GM18873 (cell line): ENCODE measurements around the gene LHX8.
A peak's percentile ranks its signal among the peaks of the same experiment; 100 is the strongest.

Source experiments
- ATAC-seq: cut with Tn5 transposase; IDR thresholded peaks from one replicate; pipeline ENCODE4 v1.9.1; 2021; ENCODE audit warnings: mild to moderate bottlenecking, moderate library complexity, moderate number of reproducible peaks; ENCODE audit not compliant: unreplicated experiment, low FRiP score

The LHX8 gene

DNA sequence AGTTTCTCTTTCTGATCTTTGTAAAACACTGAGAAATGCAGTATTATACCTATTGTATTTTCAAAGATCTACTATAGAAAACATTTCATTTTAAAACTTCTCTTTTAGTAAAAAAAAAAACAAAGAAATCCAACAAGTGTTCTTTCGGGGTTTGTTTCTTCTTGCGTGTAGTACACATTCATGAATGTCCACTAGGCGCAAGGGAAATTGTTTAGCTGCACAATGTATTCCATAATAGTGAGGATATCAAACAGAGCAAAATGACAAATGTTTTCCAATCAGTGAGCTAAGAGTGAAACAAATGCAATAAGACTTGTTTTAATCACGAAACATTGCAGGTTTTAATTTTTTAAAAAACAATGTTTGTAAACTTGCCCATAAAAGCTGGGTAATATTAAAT, 68.6 kb downstream of the LHX8 start:
- ATAC-seq = no peak

DNA sequence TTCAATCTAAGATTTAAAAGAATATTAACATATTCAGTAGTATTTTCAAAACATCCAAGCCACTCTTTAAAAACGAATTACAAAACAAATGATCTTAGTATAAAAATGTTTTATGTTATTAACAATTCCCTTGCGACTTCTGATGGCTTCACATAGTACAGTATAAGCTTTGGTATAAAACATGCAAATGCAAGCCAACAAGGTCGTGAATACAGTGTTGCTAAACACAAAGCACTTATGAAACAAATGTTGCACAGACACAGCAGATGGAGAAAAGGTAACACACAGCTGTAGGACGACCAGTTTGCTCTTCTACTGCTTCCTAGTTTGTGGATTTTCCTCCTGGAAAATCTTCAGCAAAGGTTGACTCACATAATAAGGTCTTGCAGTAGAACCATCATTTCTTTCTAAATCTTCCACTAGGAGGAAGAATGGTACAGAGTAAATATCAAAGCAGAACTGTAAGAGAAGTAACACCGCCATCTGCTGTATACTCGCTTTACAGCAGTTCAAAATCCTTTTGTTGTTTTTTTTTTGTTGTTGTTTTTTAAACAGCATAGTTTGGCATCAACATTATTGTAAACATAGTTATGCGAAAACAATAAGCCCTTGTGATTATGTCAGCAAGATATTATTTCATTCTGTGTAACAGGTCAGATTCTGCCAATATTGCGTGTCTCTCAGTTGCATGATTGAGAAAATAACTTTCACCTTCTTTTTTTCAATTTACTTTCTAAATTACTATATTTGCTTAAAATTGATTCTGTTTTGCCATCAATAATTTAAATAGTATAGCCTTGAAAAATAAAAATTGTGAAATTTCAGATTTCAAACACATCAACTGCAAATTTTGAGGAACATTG, 69.5 kb downstream of the LHX8 start:
- peak; percentile 69 for ATAC-seq

DNA sequence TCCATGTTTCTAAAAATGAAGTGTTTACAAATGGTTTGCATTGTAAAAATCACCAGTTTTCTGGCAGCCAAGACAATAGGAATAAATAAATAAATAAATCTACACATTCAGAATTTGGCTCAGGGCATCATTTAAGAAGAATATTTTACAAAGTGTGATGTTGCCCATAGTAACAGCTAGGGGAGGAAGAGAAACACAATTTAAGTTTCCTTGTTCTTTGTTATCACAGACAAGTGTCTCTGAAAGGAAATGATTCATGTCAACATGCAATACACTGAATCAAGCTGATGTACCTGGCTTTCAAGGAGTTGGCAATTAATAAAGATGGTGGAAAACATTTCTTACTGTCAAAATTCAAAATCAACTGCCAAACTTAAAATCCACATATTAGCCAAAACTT, 74.7 kb downstream of the LHX8 start:
- ATAC-seq = no peak
